Skeletal muscle tissue (tissue), 4 donors: ENCODE results near the gene DGKZ. TPM values are rescaled to one million over a fixed set of nuclear protein-coding genes. Genes with fewer than 3 reads are reported as not detected.

ENCODE experiments used
- H3K27ac ChIP-seq: one replicate; pipeline ENCODE4 v1.7.0; 2013; ENCODE audit warnings: mild to moderate bottlenecking, low read depth, low read length, inconsistent platforms
- H3K27me3 ChIP-seq, 3 donors: one replicate each; pipeline ENCODE4 v1.7.0; 2013; ENCODE audit warnings: low read length in 3 of 3; ENCODE audit not compliant: control insufficient read depth in 3 of 3, insufficient read depth in 3 of 3
- H3K36me3 ChIP-seq, 3 donors: one replicate each; pipeline ENCODE4 v1.7.0; 2013; ENCODE audit warnings: low read length in 3 of 3; ENCODE audit not compliant: control insufficient read depth in 3 of 3, insufficient read depth in 3 of 3
- H3K4me1 ChIP-seq, 3 donors: one replicate each; pipeline ENCODE4 v1.7.0; 2013; ENCODE audit warnings: low read length in 3 of 3, mild to moderate bottlenecking in 3 of 3; ENCODE audit not compliant: control insufficient read depth in 3 of 3, insufficient read depth in 3 of 3
- H3K4me3 ChIP-seq, 3 donors: one replicate each; pipeline ENCODE4 v1.7.0; 2013; ENCODE audit warnings: low read length in 3 of 3
- H3K9ac ChIP-seq, 3 donors: one replicate each; pipeline ENCODE4 v1.7.0; 2013; ENCODE audit warnings: low read length in 3 of 3, mild to moderate bottlenecking in 3 of 3, moderate library complexity in 2 of 3, low read depth in 1 of 3
- H3K9me3 ChIP-seq, 3 donors: one replicate each; pipeline ENCODE4 v1.7.0; 2013; ENCODE audit warnings: low read length in 3 of 3; ENCODE audit not compliant: control insufficient read depth in 3 of 3
- total RNA-seq: library from RNA; depleted of rRNA; stranded (reverse); fragments of >200 nt; gene quantifications from one replicate; pipeline ENCODE4 v1.2.3, GENCODE V29; 2014
- donor health status: Osteomylitis.

The DGKZ gene
- total RNA-seq, 1 donor from 2014 or later: 22.4 TPM

DNA sequence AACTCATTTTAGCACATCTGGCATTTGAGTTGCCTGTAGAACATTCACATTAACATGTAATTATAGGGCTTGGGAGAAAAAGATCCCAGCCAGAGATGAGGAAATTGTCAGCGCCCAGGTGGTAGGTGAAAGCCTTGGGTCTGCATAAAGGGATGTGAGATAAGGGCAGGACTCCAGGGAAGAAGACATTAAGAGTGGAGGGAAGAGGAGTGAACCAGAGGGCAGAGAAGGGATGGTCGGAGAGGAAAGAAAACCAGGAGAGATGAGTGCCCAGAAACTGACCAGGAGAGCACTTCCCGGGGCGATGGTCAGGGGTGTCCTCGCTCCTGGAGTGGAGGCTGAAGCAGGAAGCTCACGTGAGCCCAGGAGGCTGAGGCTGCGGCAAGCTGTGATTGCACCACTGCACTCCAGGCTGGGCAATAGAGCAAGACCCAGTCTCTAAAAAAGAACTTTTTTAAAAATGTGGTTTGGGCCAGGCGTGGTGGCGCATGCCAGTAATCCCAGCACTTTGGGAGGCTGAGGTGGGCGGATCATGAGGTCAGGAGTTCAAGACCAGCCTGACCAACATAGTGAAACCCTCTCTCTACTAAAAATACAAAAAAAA lies 20.3 kb upstream of the DGKZ start:
- no peak overlapping the region for H3K4me3 ChIP-seq

DNA sequence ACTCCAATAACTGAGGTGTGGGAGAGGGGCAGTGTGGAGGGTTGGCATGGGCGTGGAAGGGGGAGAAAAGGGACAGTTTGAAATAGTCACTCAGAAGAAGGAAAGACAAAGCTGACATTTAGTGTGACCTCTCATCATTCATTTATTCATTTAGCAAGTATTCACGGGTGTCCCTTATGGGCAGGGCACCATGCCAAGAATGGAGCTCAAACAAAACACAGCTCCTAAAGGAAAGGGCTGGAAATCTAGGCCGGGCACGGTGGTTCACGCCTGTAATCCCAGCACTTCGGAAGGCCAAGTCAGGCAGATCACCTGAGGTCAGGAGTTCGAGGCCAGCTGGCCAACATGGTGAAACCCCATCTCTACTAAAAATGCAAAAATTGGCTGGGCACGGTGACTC lies 19.4 kb upstream of the DGKZ start:
- Histone ChIP-seq H3K9me3 (no peaks in the 10 kb centered on the region), H3K9ac (no peak overlapping the region), H3K27ac (no peak overlapping the region), H3K36me3 (no peaks in the 10 kb centered on the region), H3K27me3 (peaks cover 29 to 37% (median 32%) of the 10 kb centered on the region in 3 donors), H3K4me1 (peaks cover 4 to 7% (median 4%) of the 10 kb centered on the region in 3 donors), H3K4me3 (no peak overlapping the region)

More for the DNA sequence above, 20.3 kb upstream of the DGKZ start:
- Histone ChIP-seq H3K27me3 (peaks cover 20 to 28% (median 23%) of the 10 kb centered on the region in 3 donors), H3K9me3 (no peaks in the 10 kb centered on the region), H3K36me3 (no peaks in the 10 kb centered on the region), H3K9ac (no peak overlapping the region), H3K4me1 (peaks cover 0 to 2% (median 0%) of the 10 kb centered on the region in 3 donors), H3K27ac (no peak overlapping the region)

DNA sequence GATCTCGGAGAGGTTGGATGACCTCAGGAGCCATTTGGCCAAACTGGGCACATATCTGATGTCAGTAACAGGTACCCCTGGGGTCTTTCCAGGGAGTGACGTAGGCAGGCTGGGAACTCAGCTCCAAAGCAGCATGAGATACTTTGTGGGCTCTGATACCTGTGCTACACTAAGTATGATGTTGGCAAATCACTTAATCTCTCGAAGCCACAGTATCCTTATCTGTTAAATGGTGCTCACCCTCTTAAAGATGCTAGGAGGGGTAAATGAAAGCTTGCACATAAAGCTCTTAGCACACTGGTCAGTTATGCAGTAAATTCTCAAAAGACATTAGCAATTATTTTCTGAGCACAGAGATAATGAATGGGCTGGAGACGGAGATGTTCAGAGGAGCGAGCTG lies 17.1 kb upstream of the DGKZ start:
- H3K27me3 ChIP-seq: peaks cover 42 to 56% (median 46%) of the 10 kb centered on the region in 3 donors
- no peaks in the 10 kb centered on the region for H3K36me3 ChIP-seq
- no peak overlapping the region for H3K9ac ChIP-seq
- no peaks in the 10 kb centered on the region for H3K9me3 ChIP-seq
- no peak overlapping the region for H3K4me3 ChIP-seq
- H3K4me1 ChIP-seq: peaks cover 7 to 9% (median 8%) of the 10 kb centered on the region in 3 donors
- no peak overlapping the region for H3K27ac ChIP-seq

DNA sequence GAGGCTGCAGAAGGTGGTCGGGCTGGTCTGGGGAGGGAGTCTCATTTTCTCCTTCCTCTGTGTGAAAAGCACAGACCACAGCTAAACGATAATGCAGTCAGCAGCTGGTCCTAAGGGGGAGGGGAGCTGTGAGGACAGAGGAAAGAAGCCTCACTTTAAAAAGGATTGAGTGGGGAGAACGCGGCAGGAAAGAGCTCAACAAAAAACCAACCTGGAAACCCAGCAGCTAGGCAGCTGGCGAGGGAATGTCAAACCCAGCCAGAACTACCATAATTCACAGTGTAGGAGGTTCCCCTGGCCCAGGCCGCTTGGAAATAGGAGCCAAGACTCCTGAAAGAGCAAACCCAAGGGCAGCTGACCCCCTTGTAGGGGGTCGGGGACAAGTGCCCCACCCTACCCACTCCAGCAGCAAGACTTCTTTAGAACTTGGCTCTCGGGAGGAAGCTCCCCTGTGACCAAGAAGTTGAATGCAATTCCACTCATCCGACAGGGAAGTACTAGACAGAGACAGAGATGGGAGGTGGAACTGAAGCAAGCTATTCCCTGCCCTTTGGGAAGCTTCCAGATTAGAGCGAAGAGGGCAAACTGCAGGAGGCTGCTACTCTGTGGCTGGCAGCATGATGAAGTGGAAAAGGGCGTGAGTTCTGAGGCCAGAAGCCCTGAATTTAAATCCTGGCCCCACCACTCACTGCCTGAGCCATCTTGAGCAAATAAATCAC lies 16.5 kb upstream of the DGKZ start:
- H3K9ac ChIP-seq: no peak overlapping the region
- H3K9me3 ChIP-seq: no peaks in the 10 kb centered on the region
- no peak overlapping the region for H3K27ac ChIP-seq
- H3K36me3 ChIP-seq: no peaks in the 10 kb centered on the region
- no peak overlapping the region for H3K4me3 ChIP-seq
- H3K4me1 ChIP-seq: peaks cover 7 to 9% (median 8%) of the 10 kb centered on the region in 3 donors
- peaks cover 42 to 56% (median 46%) of the 10 kb centered on the region in 3 donors for H3K27me3 ChIP-seq

DNA sequence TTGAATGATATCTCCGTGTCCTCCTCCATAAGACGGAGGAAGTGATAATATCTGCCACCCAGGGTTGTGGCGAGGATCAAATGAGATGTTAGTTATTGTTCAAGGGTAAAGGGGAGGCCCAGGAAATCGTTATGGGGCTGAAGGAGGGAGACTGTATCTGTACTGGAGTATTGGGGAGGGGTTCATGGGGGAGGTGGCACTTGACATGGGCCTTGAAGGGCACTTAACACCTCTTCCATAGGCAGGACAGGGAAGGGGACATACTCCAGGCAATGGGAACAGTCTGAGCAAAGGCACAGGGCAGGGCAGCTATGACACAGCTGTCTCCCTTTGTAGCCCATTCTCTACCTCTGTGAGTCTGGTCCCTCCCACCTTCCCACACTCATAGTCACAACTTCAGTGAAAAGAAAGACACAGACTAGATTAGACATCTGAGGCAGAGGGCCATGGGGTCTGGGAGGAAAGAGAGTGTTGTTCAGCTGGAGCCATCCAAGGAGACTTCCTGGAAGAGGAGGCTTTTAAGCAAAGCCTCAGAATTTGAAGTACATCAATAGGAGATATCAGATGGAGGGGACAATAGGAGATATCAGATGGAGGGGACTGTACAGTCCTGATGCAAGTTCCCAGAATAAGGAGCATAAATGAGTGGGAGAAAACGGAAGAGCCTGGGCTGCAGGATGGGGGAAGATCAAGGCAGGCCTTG lies 15.8 kb upstream of the DGKZ start:
- Histone ChIP-seq H3K4me3 (no peak overlapping the region), H3K4me1 (peaks cover 7 to 9% (median 8%) of the 10 kb centered on the region in 3 donors), H3K27me3 (peaks cover 42 to 56% (median 46%) of the 10 kb centered on the region in 3 donors), H3K36me3 (no peaks in the 10 kb centered on the region), H3K9me3 (no peaks in the 10 kb centered on the region), H3K27ac (no peak overlapping the region), H3K9ac (no peak overlapping the region)

DNA sequence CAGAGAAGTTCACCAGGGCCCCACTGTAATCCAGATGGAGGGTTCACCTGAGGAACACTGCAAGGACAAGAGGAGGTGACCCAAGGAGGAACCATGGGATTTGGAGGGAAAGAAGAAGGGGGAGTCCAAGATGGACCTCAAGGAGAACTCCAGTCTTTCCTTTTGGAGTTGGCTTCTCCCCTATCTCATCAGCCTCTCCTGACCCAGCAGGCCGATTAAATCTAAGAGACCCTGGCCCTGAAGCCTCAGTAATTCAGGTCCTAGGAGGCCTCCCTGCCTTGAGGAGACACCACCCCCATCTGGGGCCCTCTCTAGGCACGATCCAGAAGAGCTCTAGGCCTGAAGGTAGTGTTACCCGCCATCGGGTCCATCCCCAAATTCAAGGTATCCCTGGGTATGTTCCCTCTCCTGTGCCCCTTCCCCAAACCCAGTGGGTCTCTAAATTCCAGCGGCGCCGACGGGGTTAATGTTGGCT lies 15.1 kb upstream of the DGKZ start:
- Histone ChIP-seq H3K4me3 (peak overlapping the region in 1 of 3 donors; percentile 29), H3K27ac (no peak overlapping the region), H3K27me3 (peaks cover 42 to 56% (median 46%) of the 10 kb centered on the region in 3 donors), H3K9ac (peak overlapping the region in 1 of 3 donors; percentile 25), H3K4me1 (peaks cover 7 to 9% (median 8%) of the 10 kb centered on the region in 3 donors), H3K36me3 (no peaks in the 10 kb centered on the region), H3K9me3 (no peaks in the 10 kb centered on the region)

DNA sequence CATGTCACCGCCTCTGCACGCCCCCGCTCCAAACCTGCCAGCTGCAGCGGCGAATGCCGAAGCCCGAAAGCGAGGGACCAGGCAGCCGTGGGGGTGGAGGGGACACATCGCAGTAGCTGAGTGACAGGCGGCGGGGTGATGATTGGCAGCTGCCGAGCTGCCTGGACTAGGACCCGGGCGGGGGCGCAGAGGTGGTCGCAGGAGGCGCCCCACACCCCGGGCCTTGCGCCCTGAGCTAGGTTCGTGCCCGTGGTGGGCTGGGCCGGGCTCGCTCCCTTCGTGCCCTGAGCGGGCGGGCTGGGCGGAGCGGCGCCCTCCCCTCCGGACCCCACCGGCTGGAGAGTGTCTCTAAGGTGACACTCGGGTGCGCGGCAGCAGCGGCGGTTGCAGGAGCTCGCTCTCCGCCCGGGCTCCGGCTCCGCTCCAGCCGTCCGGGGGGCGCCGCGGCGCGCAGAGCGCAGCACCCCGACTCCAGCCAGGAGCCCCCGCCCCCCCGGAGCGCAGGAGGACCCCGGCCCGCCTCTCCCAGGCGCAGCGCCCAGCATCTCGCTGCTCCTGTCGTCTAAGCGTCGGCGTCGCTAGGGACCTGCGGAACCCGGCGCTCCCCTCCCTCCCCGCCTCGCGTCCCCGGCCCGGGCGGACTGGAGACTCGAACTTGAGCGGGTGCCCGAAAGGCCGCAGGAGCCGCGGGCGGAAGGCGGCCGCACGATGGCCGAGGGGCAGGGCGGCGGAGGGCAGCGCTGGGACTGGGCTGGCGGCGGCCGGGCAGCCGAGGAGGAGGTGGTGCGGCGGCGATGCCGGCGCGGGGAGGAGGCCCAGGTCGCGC lies 14.5 kb upstream of the DGKZ start:
- Histone ChIP-seq H3K27me3 (peaks cover 42 to 56% (median 46%) of the 10 kb centered on the region in 3 donors), H3K36me3 (no peaks in the 10 kb centered on the region), H3K4me3 (peak overlapping the region in 2 of 3 donors; percentile 17 to 45), H3K9me3 (no peaks in the 10 kb centered on the region), H3K27ac (no peak overlapping the region), H3K9ac (peak overlapping the region in 1 of 3 donors; percentile 25), H3K4me1 (peaks cover 7 to 9% (median 8%) of the 10 kb centered on the region in 3 donors)

DNA sequence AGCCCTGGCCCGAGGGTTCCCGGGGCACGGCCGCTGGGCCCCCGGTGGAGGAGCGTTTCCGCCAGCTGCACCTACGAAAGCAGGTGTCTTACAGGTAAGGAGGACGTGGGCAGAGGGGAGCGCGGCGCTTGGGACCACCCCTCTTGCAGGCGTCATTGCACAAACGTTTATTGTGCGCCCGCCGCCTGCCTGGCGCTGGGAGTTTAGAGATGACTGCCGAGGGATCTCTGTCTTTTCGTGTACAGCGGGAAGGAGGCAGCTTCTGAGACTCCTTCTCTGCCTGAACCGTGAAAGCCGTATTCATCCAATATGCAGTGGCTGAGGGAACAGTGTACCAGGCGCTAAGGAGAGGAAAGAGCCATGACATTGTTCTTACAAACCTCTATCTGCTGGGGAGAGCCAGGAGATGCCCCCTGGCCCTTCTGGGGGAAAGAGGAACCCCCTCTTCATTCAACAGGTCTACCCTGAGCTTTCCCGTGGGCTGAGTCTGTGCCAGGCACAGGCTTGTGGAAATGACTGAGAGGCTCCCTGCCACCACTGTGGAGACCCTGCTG lies 13.8 kb upstream of the DGKZ start:
- Histone ChIP-seq H3K9me3 (no peaks in the 10 kb centered on the region), H3K36me3 (no peaks in the 10 kb centered on the region), H3K27me3 (peaks cover 42 to 56% (median 46%) of the 10 kb centered on the region in 3 donors), H3K4me1 (peaks cover 9 to 11% (median 9%) of the 10 kb centered on the region in 3 donors), H3K27ac (no peak overlapping the region), H3K4me3 (peak overlapping the region in 2 of 3 donors; percentile 17 to 45), H3K9ac (no peak overlapping the region)

DNA sequence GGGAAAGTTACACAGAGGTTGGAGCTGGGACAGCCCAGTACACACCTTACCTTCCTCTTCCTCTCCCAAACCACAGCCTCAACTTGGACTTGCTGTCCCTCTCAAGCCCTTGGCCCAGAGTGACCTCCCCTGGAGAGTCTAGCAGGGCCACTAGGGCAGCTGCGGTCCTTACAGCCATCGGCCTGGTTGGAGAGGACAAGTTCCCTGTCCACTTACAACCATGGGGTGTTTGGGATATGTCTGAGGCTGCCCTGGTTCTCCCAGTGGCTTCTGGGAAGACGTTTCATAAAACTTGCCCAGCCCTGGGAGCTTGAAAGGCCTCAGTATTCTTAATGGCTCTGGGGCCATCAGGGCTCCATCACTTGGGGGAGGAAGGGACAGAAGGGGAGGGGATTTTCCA lies 13.1 kb upstream of the DGKZ start:
- Histone ChIP-seq H3K4me3 (no peak overlapping the region), H3K27me3 (peaks cover 42 to 56% (median 46%) of the 10 kb centered on the region in 3 donors), H3K36me3 (no peaks in the 10 kb centered on the region), H3K4me1 (peaks cover 16 to 19% (median 17%) of the 10 kb centered on the region in 3 donors), H3K9ac (no peak overlapping the region), H3K9me3 (no peaks in the 10 kb centered on the region), H3K27ac (no peak overlapping the region)
